ENCODE measurements around the gene COPS4.
A peak's percentile ranks its signal among the peaks of the same experiment; 100 is the strongest.
"Not testable (repeated sequence)": the region's sequence is repeated elsewhere in the genome, so short reads cannot be mapped to it uniquely, and the experiment has no call there.

COPS4 gene

DNA sequence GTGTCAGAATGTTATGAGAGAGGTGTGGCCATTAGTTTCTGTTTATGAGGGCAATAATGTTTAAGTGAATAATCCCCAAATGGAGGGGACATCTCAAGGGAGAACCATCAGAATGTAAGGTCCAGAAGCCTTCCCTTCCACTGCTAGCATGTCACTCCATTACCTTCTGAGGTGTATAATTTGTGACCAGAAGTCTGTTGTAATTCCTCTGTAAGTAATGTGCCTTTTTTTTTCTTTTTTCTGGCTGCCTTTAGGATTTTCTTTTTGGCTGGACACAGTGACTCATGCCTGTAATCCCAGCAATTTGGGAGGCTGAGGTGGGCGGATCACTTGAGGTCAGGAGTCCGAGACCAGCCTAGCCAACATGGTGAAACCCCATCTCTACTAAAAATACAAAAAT is 10.8 kb upstream of the COPS4 start:
- DNase-seq, result no peak

DNA sequence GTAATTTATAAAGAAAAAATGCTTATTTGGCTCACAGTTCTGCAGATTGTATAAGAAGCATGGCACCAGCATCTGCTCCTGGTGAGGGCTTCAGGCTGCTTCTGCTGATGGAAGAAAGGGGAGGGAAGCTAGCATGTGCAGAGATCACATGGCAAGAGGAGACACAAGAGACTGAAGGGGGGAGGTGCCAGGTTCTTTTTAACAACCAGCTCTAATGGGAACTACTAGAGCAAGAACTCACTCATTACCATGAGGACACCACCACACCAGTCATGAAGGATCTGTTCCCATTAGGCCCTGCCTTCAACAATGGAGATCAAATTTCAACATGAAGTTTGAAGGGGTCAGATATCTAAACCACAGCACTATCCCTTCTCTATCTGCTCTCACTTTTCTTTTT is 9.4 kb upstream of the COPS4 start:
- DNase-seq, result no peak

DNA sequence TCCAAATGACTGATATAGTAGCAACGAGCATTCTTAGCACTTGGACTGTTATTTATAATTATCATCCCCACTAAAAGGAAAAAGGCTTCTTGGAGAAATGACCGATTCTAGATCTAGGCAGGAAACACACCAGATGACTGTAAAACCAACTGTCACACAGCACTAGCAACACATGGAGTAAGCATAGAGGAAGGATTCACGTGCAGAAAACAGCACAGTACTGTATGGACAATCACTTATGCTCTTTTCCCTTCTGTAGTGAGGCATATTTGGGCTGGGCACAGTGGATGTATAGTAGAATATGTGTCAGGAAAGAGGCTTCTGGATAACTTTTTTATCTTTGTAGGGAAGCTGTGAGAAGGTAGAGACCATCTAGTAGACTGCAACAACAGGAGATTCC is 6.0 kb upstream of the COPS4 start:
- DNase-seq, result no peak

DNA sequence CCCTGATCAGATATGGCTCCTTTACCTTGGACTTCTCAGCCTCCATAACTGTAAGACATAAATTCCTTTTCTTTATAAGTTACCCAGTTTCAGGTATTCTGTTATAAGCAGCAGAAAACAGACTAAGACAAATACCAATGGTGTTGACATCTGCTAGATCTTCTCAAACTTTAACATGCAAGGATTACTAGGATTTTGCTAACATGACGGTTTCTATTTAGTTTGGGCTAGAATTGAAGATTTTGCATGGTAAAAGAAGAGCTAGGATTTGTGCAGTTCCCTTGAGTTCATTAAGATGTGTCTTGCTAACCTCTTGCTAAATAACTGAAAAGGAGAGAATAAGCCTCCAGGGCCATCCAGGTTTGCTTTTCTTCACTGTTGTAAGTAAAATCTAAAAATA is 5.3 kb upstream of the COPS4 start:
- no peak for DNase-seq

DNA sequence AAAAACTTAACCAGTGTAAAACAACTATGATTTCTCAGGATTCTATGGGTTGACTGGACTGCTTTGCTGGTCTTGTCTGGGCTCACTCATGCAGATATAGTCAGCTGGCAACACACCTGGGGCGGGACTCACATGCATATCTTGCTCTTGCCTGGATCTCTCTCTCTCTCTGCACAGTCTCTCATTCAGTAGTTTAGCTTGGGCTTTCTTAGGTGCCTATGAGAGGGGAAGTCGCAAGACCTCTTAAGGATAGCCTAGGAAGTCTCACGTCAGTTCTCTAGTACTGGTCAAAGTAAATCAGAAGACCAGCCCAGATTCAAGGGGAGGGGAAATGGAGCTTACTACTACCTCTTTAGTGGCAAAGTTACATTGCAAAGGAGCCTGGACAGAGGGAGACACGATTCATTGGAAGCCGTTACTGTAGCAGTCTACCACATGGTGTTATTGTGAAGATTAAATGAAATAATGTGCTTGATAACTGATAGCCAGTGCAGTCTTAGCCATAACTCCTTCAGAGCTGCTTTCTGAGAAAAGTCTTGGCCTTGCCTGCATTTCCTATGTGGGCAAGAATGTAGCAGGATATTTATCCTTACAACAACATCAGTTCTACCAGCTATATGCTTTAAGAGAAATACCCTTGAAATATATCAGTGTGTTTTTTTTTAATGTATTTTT is 2.1 kb downstream of the COPS4 start:
- DNase-seq, result no peak

DNA sequence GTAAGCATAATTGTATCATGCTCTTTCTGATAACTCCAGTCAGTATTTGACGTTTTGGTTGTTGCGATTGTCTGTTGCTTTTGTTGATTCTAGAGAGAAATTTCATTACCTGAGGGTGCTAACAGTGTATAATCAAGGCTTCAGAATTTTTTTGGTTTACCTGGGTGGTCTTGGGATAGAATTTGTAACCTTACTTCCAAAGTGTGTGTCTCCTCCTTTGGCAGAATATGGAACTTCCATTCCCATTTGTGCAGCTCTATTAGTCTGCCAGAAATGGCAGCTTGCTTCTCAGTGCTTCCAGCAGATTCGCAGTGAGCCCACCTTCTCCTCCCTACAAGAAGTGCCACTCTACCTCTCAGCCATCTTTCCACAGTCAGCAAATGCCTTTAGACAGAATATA is 5.3 kb downstream of the COPS4 start:
- DNase-seq, result no peak

DNA sequence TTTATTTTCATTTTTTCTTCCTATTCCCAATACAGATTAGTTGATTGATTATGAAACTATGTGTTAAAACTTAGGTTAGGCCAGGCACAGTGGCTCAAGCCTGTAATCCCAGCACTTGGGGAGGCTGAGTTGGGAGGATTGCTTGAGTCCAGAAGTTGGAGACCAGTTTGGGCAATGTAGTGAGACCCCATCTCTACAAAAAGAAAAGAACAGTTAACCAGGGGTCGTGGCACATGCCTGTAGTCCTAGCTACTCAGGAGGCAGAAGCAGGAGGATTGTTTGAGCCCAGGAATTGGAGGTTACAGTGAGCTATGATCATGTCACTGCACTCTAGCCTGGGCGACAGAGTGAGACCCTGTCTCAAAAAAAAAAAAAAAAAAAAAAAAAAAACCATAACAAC is 8.2 kb downstream of the COPS4 start:
- not testable (repeated sequence) for DNase-seq

DNA sequence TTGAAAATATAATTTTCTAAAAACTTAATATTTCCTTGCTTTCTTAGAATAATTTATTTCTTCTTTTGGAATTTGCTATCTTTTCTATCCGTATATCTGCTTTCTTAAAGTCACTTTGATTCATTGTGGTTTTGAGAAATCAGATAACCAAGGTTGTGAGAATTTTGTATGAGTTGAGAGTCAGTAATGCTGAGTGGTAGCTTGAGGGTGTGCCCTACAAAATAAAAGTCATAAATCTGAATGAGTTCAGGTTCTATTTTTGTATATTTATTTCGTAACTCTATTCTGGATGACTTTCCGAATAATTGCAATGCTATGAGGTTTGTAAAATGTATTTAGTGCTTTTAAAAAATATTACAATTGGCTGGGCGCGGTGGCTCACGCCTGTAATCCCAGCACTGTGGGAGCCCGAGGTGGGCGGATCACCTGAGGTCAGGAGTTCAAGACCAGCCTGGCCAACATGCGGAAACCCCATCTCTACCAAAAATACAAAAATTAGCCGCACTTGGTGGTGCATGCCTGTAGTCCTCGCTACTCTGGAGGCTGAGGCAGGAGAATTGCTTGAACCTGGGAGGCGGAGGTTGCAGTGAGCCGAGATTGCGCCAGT is 8.9 kb downstream of the COPS4 start:
- DNase-seq, result no peak

DNA sequence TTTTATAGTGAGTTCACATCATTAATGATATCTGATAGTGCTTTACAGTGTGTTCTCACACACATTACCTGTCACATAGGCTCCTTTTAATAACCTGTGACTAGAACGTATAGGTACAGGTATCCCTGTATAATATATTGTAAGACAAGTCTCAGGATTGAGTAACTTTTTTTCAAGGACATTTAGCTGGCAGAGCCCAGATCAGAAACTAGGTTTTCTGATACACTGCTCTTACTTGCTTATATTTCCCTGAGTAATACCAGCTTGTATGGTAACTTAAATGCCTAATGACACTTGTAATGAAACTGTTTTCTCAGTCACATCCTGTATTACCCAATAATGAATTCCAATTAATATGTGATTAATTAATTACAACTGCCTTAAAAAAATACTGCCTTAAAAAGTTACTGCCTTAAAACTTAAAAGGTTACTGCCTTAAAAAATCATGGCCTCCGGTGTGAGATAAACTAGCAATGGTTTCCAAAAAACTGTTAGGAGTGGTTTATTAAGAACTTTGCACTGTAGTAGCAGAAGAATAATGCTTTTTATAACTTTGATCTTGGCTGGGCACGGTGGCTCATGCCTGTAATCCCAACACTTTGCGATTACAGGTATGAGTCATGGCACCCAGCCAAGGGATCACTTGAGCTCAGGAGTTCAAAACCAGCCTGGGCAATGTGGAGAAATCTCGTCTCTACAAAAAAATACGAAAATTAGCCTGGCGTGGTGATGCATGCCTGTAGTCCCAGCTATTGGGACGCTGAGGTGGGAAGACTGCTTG is 11.9 kb downstream of the COPS4 start:
- DNase-seq, result no peak

DNA sequence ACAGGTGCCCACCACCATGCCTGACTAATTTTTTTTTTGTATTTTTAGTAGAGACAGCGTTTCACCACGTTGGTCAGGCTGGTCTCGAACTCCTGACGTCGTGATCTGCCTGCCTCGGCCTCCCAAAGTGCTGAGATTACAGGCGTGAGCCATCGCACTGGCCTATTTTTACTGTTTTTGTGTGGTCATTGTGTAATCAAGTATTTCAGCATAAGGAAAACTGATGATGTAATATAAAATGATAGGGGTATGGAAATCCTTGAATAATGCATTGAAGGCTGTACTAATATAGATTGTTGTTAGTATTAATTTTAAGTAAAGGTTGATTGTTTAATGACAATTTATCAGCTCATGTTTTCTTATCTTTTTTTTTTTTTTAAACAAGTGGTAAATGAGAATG is 13.8 kb downstream of the COPS4 start:
- not testable (repeated sequence) for DNase-seq

DNA sequence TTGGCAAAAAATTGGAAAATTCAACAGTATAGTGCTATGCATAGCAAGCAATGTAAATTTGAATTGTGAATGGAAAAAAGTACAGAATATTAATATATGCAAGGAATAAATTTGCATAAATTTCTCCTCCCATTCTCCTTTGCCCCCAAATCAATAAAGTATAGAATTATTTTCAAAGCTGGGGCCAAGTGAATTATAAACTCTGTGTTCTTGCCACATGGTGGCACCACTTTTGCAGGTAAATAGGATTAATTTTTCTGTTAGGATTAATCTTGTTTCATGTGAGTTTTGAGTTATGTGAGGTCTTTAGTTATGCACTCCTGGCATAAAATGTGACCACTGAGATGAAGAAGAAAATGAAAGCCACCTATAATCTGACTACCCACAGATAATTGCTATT is 19.9 kb downstream of the COPS4 start:
- no peak for DNase-seq

DNA sequence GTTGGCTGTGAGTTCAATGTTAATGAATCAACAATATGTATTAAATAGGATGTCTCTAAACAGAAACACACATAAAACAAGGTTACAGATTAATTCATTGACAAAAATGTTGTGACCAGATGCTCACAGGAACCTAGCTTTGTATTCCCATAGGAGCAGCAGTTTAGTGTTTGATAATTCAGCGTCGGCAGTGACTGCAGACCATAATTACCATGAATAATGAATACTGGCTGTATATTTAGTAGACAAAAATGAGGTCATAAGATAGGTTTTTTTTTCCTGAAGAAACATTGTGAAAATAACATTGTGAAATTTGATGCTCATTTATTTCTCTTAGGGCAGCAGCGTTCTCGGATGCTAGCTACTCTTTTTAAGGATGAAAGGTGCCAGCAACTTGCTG is 27.8 kb downstream of the COPS4 start:
- peak; percentile 8 for DNase-seq

DNA sequence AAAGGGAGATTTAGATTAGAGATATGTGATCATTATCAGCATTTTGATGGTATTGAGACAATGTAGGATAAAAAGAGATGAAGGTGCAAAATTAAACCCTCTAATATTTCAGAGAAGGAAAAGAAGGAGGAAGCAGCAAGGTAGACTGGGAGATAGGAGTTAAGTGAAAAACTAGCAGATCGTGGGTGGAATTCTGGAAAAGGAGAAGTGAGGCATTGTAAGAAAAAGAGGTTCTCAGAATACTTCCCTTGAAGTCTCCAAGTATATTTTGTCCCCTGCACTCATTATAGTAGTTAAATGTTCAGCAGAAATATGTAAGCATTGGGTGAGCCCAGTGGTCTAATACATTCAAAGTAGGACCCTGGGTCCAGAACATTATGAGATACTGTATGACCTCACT is 30.3 kb downstream of the COPS4 start:
- DNase-seq, result no peak

DNA sequence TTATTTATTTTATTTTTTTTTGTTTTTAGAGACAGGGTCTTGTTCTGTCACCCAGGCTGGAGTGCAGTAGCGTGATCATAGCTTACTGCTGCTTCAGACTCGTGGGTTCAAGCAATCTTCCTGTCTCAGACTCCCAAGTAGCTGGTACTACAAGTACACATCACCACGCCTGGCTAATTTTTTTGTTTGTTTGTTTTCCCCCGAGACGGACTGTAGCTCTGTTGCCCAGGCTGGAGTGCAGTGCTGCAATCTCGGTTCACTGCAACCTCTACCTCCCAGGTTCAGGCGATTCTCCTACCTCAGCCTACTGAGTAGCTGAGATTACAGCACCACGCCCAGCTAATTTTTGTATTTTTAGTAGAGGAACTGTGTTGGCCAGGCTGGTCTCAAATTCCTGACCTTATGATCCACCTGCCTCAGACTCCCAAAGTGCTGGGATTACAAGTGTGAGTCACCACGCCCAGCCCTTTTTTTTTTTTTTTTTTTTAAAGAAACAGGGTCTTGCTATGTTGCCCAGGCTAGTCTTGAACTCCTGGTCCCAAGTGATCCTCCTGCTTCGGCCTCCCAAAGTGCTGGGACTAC is 32.2 kb downstream of the COPS4 start:
- no peak for DNase-seq

DNA sequence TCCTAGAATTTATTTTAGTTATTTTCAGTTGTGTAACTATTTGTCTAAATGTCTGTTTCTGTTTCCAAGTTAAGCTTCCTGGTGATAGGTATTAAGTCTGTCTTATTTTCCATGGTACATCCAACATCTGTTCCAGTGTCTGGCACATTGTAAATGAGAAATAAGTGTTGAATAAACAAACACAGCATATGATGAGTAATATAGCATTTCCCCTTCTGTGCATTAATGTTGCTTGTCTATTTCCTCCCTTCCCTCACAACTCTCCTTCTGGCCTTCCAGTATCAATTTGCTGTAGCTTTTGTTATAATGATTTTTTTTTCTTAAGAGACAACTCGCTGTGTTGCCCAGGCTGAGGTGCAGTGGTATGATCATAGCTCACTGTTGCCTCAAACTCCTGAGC is 36.1 kb downstream of the COPS4 start:
- no peak for DNase-seq

DNA sequence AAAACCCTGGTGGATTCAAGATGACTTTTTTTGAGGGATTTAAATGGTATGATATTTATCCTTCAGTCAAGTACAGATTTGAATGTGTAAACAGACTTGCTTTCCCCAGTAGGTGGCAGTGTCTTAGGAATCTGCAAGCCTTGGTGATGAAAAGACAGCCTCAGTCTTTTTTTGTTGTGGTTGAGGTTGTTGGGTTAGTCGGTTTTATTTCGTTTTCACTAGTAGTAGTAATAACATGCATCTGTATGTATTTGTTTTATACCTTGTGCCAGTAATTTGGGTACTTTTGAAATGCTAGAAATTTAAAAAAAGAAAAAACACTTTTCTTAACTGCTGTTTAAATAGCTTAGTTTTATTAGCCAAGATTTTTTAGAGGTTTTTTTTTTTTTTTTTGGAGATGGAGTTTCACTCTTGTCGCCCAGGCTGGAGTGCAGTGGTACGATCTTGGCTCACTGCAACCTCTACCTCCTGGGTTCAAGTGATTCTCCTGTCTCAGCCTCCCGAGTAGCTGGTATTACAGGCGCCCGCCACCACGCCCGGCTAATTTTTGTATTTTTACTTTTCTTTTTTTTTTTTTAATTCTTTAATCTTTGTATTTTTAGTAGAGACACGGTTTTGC is 39.2 kb downstream of the COPS4 start:
- no peak for DNase-seq

DNA sequence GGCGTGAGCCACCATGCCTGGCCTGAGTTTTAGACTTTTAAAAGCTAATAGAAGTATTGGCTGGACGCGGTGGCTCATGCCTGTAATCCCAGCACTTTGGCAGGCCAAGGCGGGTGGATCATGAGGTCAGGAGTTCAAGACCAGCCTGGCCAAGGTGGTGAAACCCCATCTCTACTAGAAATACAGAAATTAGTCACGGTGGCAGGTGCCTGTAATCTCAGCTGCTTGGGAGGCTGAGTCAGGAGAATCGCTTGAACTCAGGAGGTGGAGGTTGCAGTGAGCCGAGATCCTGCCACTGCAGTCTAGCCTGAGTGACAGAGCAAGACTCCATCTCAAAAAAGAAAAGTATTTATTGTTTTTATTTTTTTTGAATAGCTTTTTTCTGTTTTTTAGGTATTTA is 39.8 kb downstream of the COPS4 start:
- not testable (repeated sequence) for DNase-seq

DNA sequence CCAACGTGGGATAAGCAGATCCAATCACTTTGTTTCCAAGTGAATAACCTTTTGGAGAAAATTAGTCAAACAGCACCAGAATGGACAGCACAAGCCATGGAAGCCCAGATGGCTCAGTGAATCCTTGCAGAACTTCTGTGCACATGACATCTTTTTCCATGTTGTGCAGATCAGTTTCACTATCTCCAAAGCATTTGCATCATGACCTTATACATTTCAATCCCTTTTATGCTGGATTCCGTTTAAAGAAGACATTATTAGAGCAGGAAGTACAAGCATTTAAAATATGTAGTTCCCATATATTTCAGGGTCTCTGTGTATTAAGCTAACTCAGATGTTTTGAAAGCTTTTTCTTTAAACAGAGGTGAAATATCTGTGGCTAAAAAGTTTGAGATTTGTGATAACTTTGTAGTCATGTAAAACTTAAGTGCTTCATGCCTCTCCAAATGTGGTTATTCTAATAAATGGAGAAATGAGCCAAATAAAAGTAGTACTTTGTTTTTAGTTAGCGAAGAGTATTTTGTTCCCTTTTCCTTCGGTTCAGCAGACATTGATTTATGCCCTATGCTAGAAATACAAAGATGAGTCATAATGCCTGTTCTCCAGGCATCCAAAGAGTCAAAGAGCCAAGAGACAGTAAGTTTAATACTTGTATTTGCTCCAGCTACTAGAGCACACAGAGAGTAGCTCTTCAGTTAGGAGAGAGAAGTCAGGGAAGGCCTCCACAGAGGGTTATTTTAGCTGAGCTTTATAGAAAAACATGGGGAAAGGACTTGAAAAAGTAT is 40.5 kb downstream of the COPS4 start:
- no peak for DNase-seq

DNA sequence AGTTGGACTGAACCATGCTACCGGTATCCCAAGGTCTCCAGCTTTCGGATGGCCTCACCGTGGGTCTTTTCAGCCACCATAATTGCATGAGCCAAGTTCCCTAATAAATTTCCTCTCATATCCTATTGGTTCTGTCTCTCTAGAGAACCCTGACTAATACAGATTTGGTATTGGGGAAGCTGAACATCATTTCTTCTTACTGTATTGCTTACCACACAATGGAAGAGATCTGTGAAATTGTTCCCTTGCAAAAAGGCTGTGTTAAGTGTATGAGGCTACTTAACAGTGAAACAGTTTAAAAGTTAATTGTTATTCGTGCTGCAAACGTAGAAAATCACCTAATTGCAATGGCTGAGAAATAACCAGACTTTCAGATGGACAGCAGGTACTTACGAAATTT is 45.6 kb downstream of the COPS4 start:
- no peak for DNase-seq

DNA sequence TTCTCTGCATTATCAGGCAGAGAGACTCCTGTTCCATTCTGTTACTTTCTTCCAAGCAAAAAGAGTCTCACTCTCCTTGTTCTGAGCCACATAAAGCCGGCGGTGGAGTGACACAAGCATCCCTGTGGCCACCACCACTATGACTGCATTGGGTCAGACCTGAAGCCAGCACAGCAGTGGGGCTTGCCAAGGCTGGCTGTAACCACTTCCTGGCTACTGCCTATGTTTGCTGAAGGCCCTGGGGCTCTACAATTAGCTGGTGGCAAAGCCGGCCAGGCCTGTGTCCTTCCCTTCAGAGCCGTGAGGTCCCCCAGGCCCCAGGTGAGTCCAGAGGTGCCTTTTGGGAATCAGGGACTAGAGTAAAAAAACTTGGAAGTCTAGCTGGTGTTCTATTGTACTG is 47.8 kb downstream of the COPS4 start:
- DNase-seq, result no peak

DNA sequence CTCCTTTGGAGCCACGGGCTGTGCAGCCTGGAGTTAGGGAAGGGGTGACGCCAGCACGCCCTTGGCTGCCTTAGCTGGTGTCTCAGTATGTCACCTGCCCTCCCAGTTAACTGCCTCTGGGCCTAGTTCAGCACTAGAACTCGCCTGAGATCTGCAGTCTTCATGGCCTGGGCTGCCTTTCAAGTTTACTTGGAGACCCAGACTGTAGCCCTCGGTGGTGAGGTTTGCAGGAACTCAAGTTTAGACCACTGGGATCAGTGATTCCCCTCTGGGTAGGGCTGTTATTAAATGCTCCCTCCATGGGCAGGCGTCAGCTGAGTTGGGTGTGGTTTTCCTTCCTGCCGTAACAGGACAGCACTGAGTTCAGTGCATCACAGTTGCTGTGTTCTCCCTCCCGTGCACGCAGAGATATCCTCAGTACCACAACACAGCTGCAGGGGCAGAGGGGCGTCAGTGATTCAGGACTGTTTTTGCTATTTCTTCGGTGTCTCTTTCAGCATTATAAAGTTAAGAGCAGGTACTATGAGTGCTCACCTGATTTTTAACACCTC is 49.0 kb downstream of the COPS4 start:
- DNase-seq, result no peak

DNA sequence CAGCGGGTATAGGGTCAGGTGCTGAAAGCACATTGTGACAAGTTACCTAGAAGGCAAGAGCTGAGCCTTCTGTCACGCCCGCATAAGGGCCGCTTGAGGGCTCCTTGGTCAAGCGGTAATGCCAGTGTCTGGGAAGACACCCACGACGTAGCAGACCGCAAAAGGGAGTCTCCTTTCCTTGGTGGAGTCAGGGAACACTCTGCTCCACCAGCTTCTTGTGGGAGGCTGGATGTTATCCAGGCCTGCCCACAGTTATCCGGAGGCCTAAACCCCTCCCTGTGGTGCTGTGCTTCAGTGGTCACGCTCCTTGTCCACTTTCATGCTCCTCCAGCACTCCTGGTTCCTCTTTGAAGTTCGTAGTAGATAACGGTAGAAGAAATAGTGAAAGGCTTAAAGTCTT is 50.0 kb downstream of the COPS4 start:
- not testable (repeated sequence) for DNase-seq

All from NCI-H1436 treated with DMSO at 0.1 percent for 48 hours (cell line).